HCT116 (cell line): ENCODE results near the gene SCAND1. TPM values are rescaled to one million over a fixed set of nuclear protein-coding genes. Genes with fewer than 3 reads are reported as not detected.

ENCODE experiments used
- ATAC-seq: fragments of 200-7000 bp; cut with Tn5 transposase; 2 replicates; pipeline ENCODE4 v1.9.1; 2020; ENCODE audit warnings: mild to moderate bottlenecking, moderate library complexity
- BruUV-seq: library from RNA; stranded (reverse); fragments of 400-500 nt; replicated peaks from 2 replicates; lab custom pipeline; 2021; lab: Mats Ljungman, UMichigan
- CTCF ChIA-PET: fragments of 300-600 bp; sonication (Branson Sonifier 250); formaldehyde crosslinking; loops from one replicate; lab custom pipeline; 2021; ENCODE audit warnings: antibody characterized with exemption; lab: Charles Lee
- POLR2A ChIA-PET: fragments of 300-600, 350-600 bp; sonication (Branson Sonifier 250); formaldehyde crosslinking; loops from one replicate; lab custom pipeline; 2021; ENCODE audit warnings: antibody characterized with exemption; lab: Charles Lee
- RAD21 ChIA-PET, 2 experiments: fragments of 300-600 bp; sonication (Branson Sonifier 250); formaldehyde crosslinking; loops; one replicate each; lab custom pipeline; 2023; ENCODE audit warnings: low total read pairs in 2 of 2; ENCODE audit not compliant: uncharacterized antibody in 2 of 2, unreplicated experiment in 2 of 2, low non-redundant PET in 1 of 2; lab: Charles Lee
- DNase-seq: peaks from one replicate; pipeline ENCODE4 v3.0.0-alpha.2; 2010; ENCODE audit warnings: low read depth, low spot score
- H2AFZ ChIP-seq: fragments of 200-600 bp; shearing (Covaris generic), sonication (generic); 2 replicates; pipeline ENCODE4 v1.6.1; 2017; ENCODE audit warnings: low read depth, mixed run types, mixed read lengths, antibody characterized with exemption, low read length; ENCODE audit not compliant: poor library complexity, severe bottlenecking
- H3K27ac ChIP-seq: 2 replicates; pipeline ENCODE4 v1.5.1; 2012; ENCODE audit warnings: low read depth, low read length
- H3K27me3 ChIP-seq: fragments of 200-600 bp; sonication (generic); 2 replicates; pipeline ENCODE4 v1.6.1; 2016; ENCODE audit warnings: mixed run types, low read length, mixed read lengths; ENCODE audit not compliant: insufficient read depth
- H3K36me3 ChIP-seq, 2 experiments: fragments of 200-500 bp in 1 of 2; fragments of 200-600 bp in 1 of 2; sonication (Bioruptor generic) in 1 of 2; sonication (generic) in 1 of 2; 2 replicates each; pipeline versions ENCODE4 v1.5.1 to v1.6.1; 2014 to 2016; ENCODE audit warnings: low read length in 2 of 2, inconsistent platforms in 1 of 2, mixed read lengths in 1 of 2, mixed run types in 1 of 2; ENCODE audit not compliant: insufficient read depth in 2 of 2, control insufficient read depth in 1 of 2
- H3K4me1 ChIP-seq, 2 experiments: fragments of 200-600 bp in 1 of 2; sonication (generic) in 1 of 2; 2 replicates each; pipeline versions ENCODE4 v1.5.1 to v1.6.1; 2012 to 2017; ENCODE audit warnings: low read length in 2 of 2, inconsistent platforms in 1 of 2, mild to moderate bottlenecking in 1 of 2, mixed read lengths in 1 of 2, mixed run types in 1 of 2, moderate library complexity in 1 of 2; ENCODE audit not compliant: insufficient read depth in 2 of 2, control insufficient read depth in 1 of 2
- H3K4me2 ChIP-seq: fragments of 200-600 bp; sonication (generic); 2 replicates; pipeline ENCODE4 v1.6.1; 2017; ENCODE audit warnings: mixed run types, low read length, mixed read lengths
- H3K4me3 ChIP-seq, 2 experiments: fragments of 200-600 bp in 1 of 2; sonication (generic) in 1 of 2; replicated peaks in 1 of 2; 2 replicates each; pipeline ENCODE4 v1.5.1; 2011 to 2016; ENCODE audit warnings: low read length in 2 of 2, control low read depth in 1 of 2, low read depth in 1 of 2, mild to moderate bottlenecking in 1 of 2, mixed read lengths in 1 of 2, mixed run types in 1 of 2
- H3K79me2 ChIP-seq: fragments of 200-600 bp; sonication (generic); 2 replicates; pipeline ENCODE4 v1.6.1; 2017; ENCODE audit warnings: mild to moderate bottlenecking, mixed run types, low read length, moderate library complexity, mixed read lengths; ENCODE audit not compliant: insufficient read depth
- H3K9ac ChIP-seq: fragments of 200-600 bp; sonication (generic); 2 replicates; pipeline ENCODE4 v1.6.1; 2016; ENCODE audit warnings: low read length, mixed read lengths
- H3K9me2 ChIP-seq: fragments of 200-600 bp; sonication (generic), shearing (Covaris generic); 2 replicates; pipeline ENCODE4 v1.6.1; 2017; ENCODE audit warnings: mixed run types, mild to moderate bottlenecking, moderate library complexity; ENCODE audit not compliant: insufficient read depth
- H3K9me3 ChIP-seq, 2 experiments: fragments of 200-500 bp in 1 of 2; fragments of 200-600 bp in 1 of 2; sonication (Bioruptor generic) in 1 of 2; sonication (generic) in 1 of 2; 2 replicates each; pipeline ENCODE4 v1.6.1; 2014 to 2017; ENCODE audit warnings: low read length in 2 of 2, mixed read lengths in 2 of 2, inconsistent platforms in 1 of 2, low read depth in 1 of 2, mild to moderate bottlenecking in 1 of 2, mixed run types in 1 of 2, moderate library complexity in 1 of 2; ENCODE audit not compliant: control insufficient read depth in 1 of 2, insufficient read depth in 1 of 2
- H4K20me1 ChIP-seq: fragments of 200-600 bp; sonication (generic), shearing (Covaris generic); 2 replicates; pipeline ENCODE4 v1.6.1; 2017; ENCODE audit warnings: mixed run types, mild to moderate bottlenecking, moderate library complexity; ENCODE audit not compliant: insufficient read depth
- CBX3 ChIP-seq: IDR thresholded peaks from 2 replicates; pipeline ENCODE4 v1.6.1; 2012; ENCODE audit warnings: low read depth
- CEBPB ChIP-seq: IDR thresholded peaks from 2 replicates; pipeline ENCODE4 v1.6.1; 2012; ENCODE audit warnings: low read depth
- ELF1 ChIP-seq: IDR thresholded peaks from 2 replicates; pipeline ENCODE4 v1.6.1; 2012; ENCODE audit warnings: low read depth, borderline replicate concordance
- EZH2 ChIP-seq: fragments of 200-600 bp; sonication (generic); IDR thresholded peaks from 2 replicates; pipeline ENCODE4 v1.6.1; 2017; ENCODE audit warnings: antibody characterized with exemption, mixed run types
- EZH2phosphoT487 ChIP-seq: fragments of 200-600 bp; IDR thresholded peaks from 2 replicates; pipeline ENCODE4 v1.6.1; 2018; ENCODE audit warnings: antibody characterized with exemption, borderline replicate concordance
- JUND ChIP-seq: IDR thresholded peaks from 2 replicates; pipeline ENCODE4 v1.6.1; 2012
- RAD21 ChIP-seq: IDR thresholded peaks from 2 replicates; pipeline ENCODE4 v1.6.1; 2012; ENCODE audit warnings: low read depth, mild to moderate bottlenecking
- SIN3A ChIP-seq: IDR thresholded peaks from 2 replicates; pipeline ENCODE4 v1.6.1; 2012; ENCODE audit warnings: low read depth
- SP1 ChIP-seq: IDR thresholded peaks from 2 replicates; pipeline ENCODE4 v1.6.1; 2012; ENCODE audit warnings: low read depth
- SRF ChIP-seq: IDR thresholded peaks from 2 replicates; pipeline ENCODE4 v1.6.1; 2012; ENCODE audit warnings: low read depth
- ZNF274 ChIP-seq: fragments of 200-500 bp; sonication (Bioruptor generic); IDR thresholded peaks from 2 replicates; pipeline ENCODE4 v1.6.1; 2014; ENCODE audit warnings: mild to moderate bottlenecking, low read depth, low read length, inconsistent platforms
- intact Hi-C: fragments of 100-400 bp; cut with micrococcal nuclease; formaldehyde crosslinking; loops from 2 replicates; pipeline ENCODE4 v1.10.0; 2022
- total RNA-seq: library from RNA; stranded (reverse); gene quantifications from one replicate; pipeline ENCODE4 v1.2.1, GENCODE V29; 2021; ENCODE audit not compliant: unreplicated experiment
- TF ChIP-seq, protein P1 (sequence below), 3 experiments: fragments of 200-600 bp in 1 of 3; sonication (generic) in 1 of 3; IDR thresholded peaks in 2 of 3; conservative IDR thresholded peaks in 1 of 3; 2 replicates each; pipeline ENCODE4 v1.5.1; 2012 to 2017; ENCODE audit warnings: low read depth in 2 of 3, low read length in 2 of 3, antibody characterized with exemption in 1 of 3, borderline replicate concordance in 1 of 3, control low read depth in 1 of 3, mild to moderate bottlenecking in 1 of 3, mixed read lengths in 1 of 3, mixed run types in 1 of 3, moderate library complexity in 1 of 3; ENCODE audit not compliant: insufficient read depth in 1 of 3
- TF ChIP-seq, protein P2 (sequence below): IDR thresholded peaks from 2 replicates; pipeline ENCODE4 v1.6.1; 2012
- TF ChIP-seq, protein P3 (sequence below): IDR thresholded peaks from 2 replicates; pipeline ENCODE4 v1.6.1; 2011; ENCODE audit warnings: mild to moderate bottlenecking, low read length, moderate library complexity; ENCODE audit not compliant: insufficient replicate concordance; ENCODE audit errors: extremely low read depth
- TF ChIP-seq, protein P4 (sequence below): IDR thresholded peaks from 2 replicates; pipeline ENCODE4 v1.6.1; 2012

SCAND1 gene
- total RNA-seq, 1 experiment from 2014 or later = 46.2 TPM

DNA sequence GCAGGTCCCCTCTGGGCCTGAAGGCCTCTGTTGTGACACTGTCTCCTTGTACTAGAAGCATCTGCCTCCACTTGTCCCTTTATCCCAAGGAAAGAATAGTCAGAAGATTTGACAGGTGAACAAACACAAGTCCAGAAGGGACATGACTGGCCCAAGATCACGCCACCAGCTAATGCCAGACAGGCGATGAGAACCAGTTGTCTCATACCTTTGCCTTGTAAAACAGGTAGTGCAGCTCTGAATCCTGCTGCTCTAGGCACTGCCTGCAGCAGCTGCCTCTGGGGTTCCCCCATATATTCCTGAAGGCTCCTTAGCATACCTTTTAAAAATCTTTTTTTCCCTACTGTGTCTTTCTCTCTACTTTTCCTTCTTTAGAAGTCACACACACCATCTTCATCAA, 25.0 kb downstream of the SCAND1 start:
- no TSS peak for BruUV-seq
- H3K9me3 ChIP-seq = no peaks in the 10 kb centered on the region
- ChIA-PET RAD21 (no interaction called here), CTCF (no interaction called here), POLR2A (no interaction called here)
- no peak overlapping the region for H2AFZ ChIP-seq
- no peak overlapping the region for H3K4me2 ChIP-seq
- H3K4me3 ChIP-seq = no peak overlapping the region
- H3K27ac ChIP-seq = no peak overlapping the region
- ATAC-seq (no peak), DNase-seq (no peak)
- H3K9me2 ChIP-seq = no peaks in the 10 kb centered on the region
- no peaks in the 10 kb centered on the region for H4K20me1 ChIP-seq
- H3K36me3 ChIP-seq = 0 out of 4 replicates have a peak, but pooled peaks cover 0 to 3% of the 10 kb centered on the region in 2 experiments
- H3K9ac ChIP-seq = no peak overlapping the region
- no peaks in the 10 kb centered on the region for H3K79me2 ChIP-seq
- H3K27me3 ChIP-seq = no peaks in the 10 kb centered on the region
- TF ChIP-seq, protein P1, sequence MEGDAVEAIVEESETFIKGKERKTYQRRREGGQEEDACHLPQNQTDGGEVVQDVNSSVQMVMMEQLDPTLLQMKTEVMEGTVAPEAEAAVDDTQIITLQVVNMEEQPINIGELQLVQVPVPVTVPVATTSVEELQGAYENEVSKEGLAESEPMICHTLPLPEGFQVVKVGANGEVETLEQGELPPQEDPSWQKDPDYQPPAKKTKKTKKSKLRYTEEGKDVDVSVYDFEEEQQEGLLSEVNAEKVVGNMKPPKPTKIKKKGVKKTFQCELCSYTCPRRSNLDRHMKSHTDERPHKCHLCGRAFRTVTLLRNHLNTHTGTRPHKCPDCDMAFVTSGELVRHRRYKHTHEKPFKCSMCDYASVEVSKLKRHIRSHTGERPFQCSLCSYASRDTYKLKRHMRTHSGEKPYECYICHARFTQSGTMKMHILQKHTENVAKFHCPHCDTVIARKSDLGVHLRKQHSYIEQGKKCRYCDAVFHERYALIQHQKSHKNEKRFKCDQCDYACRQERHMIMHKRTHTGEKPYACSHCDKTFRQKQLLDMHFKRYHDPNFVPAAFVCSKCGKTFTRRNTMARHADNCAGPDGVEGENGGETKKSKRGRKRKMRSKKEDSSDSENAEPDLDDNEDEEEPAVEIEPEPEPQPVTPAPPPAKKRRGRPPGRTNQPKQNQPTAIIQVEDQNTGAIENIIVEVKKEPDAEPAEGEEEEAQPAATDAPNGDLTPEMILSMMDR (IDR thresholded peaks at IDR 0.05 in 2 of 3, conservative IDR thresholded peaks at IDR 0.05 in 1 of 3; ENCODE audit: borderline replicate concordance in 1 of 3, insufficient read depth in 1 of 3, low read depth in 2 of 3, low read length in 2 of 3) = no peak
- TF ChIP-seq ELF1 (no peak), EZH2phosphoT487 (no peak), SIN3A (no peak), RAD21 (no peak), JUND (no peak), CBX3 (no peak), SP1 (no peak), CEBPB (no peak), ZNF274 (no peak), EZH2 (no peak), SRF (no peak)
- TF ChIP-seq, protein P2, sequence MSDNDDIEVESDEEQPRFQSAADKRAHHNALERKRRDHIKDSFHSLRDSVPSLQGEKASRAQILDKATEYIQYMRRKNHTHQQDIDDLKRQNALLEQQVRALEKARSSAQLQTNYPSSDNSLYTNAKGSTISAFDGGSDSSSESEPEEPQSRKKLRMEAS = no peak
- TF ChIP-seq, protein P3, sequence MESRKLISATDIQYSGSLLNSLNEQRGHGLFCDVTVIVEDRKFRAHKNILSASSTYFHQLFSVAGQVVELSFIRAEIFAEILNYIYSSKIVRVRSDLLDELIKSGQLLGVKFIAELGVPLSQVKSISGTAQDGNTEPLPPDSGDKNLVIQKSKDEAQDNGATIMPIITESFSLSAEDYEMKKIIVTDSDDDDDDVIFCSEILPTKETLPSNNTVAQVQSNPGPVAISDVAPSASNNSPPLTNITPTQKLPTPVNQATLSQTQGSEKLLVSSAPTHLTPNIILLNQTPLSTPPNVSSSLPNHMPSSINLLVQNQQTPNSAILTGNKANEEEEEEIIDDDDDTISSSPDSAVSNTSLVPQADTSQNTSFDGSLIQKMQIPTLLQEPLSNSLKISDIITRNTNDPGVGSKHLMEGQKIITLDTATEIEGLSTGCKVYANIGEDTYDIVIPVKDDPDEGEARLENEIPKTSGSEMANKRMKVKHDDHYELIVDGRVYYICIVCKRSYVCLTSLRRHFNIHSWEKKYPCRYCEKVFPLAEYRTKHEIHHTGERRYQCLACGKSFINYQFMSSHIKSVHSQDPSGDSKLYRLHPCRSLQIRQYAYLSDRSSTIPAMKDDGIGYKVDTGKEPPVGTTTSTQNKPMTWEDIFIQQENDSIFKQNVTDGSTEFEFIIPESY = no peak
- TF ChIP-seq, protein P4, sequence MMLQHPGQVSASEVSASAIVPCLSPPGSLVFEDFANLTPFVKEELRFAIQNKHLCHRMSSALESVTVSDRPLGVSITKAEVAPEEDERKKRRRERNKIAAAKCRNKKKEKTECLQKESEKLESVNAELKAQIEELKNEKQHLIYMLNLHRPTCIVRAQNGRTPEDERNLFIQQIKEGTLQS = no peak
- intact Hi-C loops = no loop called here
- no peaks in the 10 kb centered on the region for H3K4me1 ChIP-seq
